Measurements from ENCODE around the gene ZRANB2. TPM values are rescaled to one million over a fixed set of nuclear protein-coding genes. Genes with fewer than 3 reads are reported as not detected.

Gene ZRANB2
- total RNA-seq, 1 experiment from 2014 or later: 103 TPM

GRCh38 chr1:71053758-71054157 lies 27.1 kb downstream of the ZRANB2 start:
- no peak for TF ChIP-seq CTCF (conservative IDR thresholded peaks at IDR 0.05)
- no peaks in the 10 kb centered on the region for H3K79me1 ChIP-seq (ENCODE audit: insufficient read depth, low read depth, low read length, poor library complexity, severe bottlenecking)
- no CpG with 5 or more reads among the region's 7 CpGs for WGBS (ENCODE audit: extremely low coverage, insufficient read length, low lambda C conversion rate)
- no peaks in the 10 kb centered on the region for H3K4me1 ChIP-seq (ENCODE audit: insufficient read depth, low read length)
- H3K4me3 Mint-ChIP-seq: no peak overlapping the region
- H4K20me1 ChIP-seq (ENCODE audit: control insufficient read depth, insufficient read depth, insufficient read length): no peaks in the 10 kb centered on the region
- H3K27me3 ChIP-seq (ENCODE audit: insufficient read depth, low read length): no peaks in the 10 kb centered on the region
- H2BK120ac ChIP-seq (ENCODE audit: low read depth, low read length, poor library complexity, severe bottlenecking): no peak overlapping the region
- no peak overlapping the region for H2BK5ac ChIP-seq (ENCODE audit: insufficient read length, low read length)
- H3K36me3 Mint-ChIP-seq (ENCODE audit: insufficient read depth in 1 of 3, low read depth in 3 of 3): peaks cover 0 to 9% (median 2%) of the 10 kb centered on the region in 3 experiments; a peak in 3 of 7 replicates
- H3K9ac ChIP-seq (ENCODE audit: extremely low read depth, insufficient read length, low read length): no peak overlapping the region
- no peaks in the 10 kb centered on the region; a peak in 1 of 5 replicates for H3K9me3 Mint-ChIP-seq
- H3K4me1 Mint-ChIP-seq: no peaks in the 10 kb centered on the region
- DNase-seq: no peak
- H3K23me2 ChIP-seq (ENCODE audit: insufficient read length, low read depth, low read length, poor library complexity, severe bottlenecking): no peaks in the 10 kb centered on the region
- H2BK15ac ChIP-seq (ENCODE audit: low read depth, low read length): no peak overlapping the region
- H2BK20ac ChIP-seq (ENCODE audit: low read depth, low read length, poor library complexity, severe bottlenecking): no peak overlapping the region
- no peaks in the 10 kb centered on the region for H3K9me3 ChIP-seq (ENCODE audit: control insufficient read depth, low read depth, low read length)
- no peak overlapping the region for H3K18ac ChIP-seq (ENCODE audit: insufficient read length, low read depth, low read length)
- no peak overlapping the region for H4K8ac ChIP-seq (replicated peaks; ENCODE audit: insufficient read length, low read depth, low read length)
- H3K27ac Mint-ChIP-seq: no peak overlapping the region
- peaks cover 12% of the 10 kb centered on the region for H3K27me3 Mint-ChIP-seq (ENCODE audit: low read depth)
- H3K23ac ChIP-seq (ENCODE audit: insufficient read length, low read depth, low read length): no peak overlapping the region
- no peak overlapping the region for H3K27ac ChIP-seq (ENCODE audit: insufficient read length, low read depth, low read length)
- no peak overlapping the region for H3K4ac ChIP-seq (ENCODE audit: low read depth, low read length)
- H4K91ac ChIP-seq (ENCODE audit: insufficient read length, low read depth, low read length): no peak overlapping the region
- no peak overlapping the region for H3K14ac ChIP-seq (ENCODE audit: insufficient read depth, low read length)
- H3K4me2 ChIP-seq (ENCODE audit: insufficient read depth, insufficient read length, low read length): no peak overlapping the region
- H2AK5ac ChIP-seq (ENCODE audit: insufficient read length, low read length): no peak overlapping the region
- no peak overlapping the region for H3T11ph ChIP-seq (ENCODE audit: low read length)
- no peak overlapping the region for H2AFZ ChIP-seq (ENCODE audit: low read length)
- H4K5ac ChIP-seq (ENCODE audit: insufficient read length, low read depth, low read length): no peak overlapping the region
- no peaks in the 10 kb centered on the region for H3K79me2 ChIP-seq (ENCODE audit: insufficient read depth, low read length)
- no peak overlapping the region for H2BK12ac ChIP-seq (ENCODE audit: insufficient read length, low read depth, low read length)
- no peak overlapping the region for H3K56ac ChIP-seq (ENCODE audit: insufficient read length, low read depth, low read length)
